ENCODE data around the gene DRGX. TPM values are rescaled to one million over a fixed set of nuclear protein-coding genes. Genes with fewer than 3 reads are reported as not detected.

DRGX gene
- total and polyA plus RNA-seq, 10 of the 15 experiments (the other 5 are each of a cell fraction or from before 2014, with no cell fraction given): not detected

GRCh38 chr10:49409755-49410154 lies 13.9 kb upstream of the DRGX start:
- intact Hi-C loops (cut with micrococcal nuclease; ENCODE audit: unreplicated experiment) (loop anchor here (10.0 kb wide), 1 partner anchor 425 kb away; no protein-coding TSS in a partner anchor), in situ Hi-C loops (cut with MboI) (no loop called here)
- Histone ChIP-seq H3K79me2 (ENCODE audit: control insufficient read depth, insufficient read depth, low read length) (no peaks in the 10 kb centered on the region), H3K9me3 (replicated peaks; ENCODE audit: control insufficient read depth, insufficient read depth, low read length) (no peaks in the 10 kb centered on the region), H3K4me2 (ENCODE audit: control insufficient read depth, insufficient read depth) (no peak overlapping the region), H3K4me1 (ENCODE audit: control insufficient read depth, insufficient read depth, low read length) (no peaks in the 10 kb centered on the region), H4K20me1 (ENCODE audit: control insufficient read depth, insufficient read depth) (no peaks in the 10 kb centered on the region), H2AFZ (ENCODE audit: control insufficient read depth, low read depth, low read length) (no peak overlapping the region), H3K36me3 (ENCODE audit: control insufficient read depth in 2 of 2, insufficient read depth in 2 of 2, low read length in 1 of 2) (no peaks in the 10 kb centered on the region), H3K9ac (ENCODE audit: control insufficient read depth, insufficient read depth, low read length) (no peak overlapping the region), H3K27me3 (replicated peaks in 1 of 2; ENCODE audit: control insufficient read depth in 2 of 2, insufficient read depth in 2 of 2, low read length in 1 of 2) (peaks cover 0 to 1% of the 10 kb centered on the region in 2 experiments; a peak in 1 of 4 replicates), H3K27ac (ENCODE audit: control insufficient read depth, insufficient read depth) (no peak overlapping the region), H3K4me3 (no peak overlapping the region)
- RAD21 ChIA-PET (ENCODE audit: unreplicated experiment): interaction anchor here (0.8 to 3.7 kb wide), 3 partner anchors 101 to 753 kb away, joined by 3 to 55 read pairs (median 18); no protein-coding TSS in a partner anchor
- FAIRE-seq (no peak), ATAC-seq (no peak), DNase-seq (ENCODE audit: low read depth, low spot score) (no peak)
- 73% methylated on average over 4 of the region's 4 CpGs for WGBS (ENCODE audit: insufficient coverage, insufficient replicate concordance, low lambda C conversion rate, missing lambda C conversion rate)
- TF ChIP-seq POLR2AphosphoS2 (IDR thresholded peaks at IDR 0.05; ENCODE audit: low read depth, low read length) (no peak), POU2F2 (IDR thresholded peaks at IDR 0.05; ENCODE audit: borderline replicate concordance, low read depth, low read length) (no peak), ZZZ3 (IDR thresholded peaks at IDR 0.05; ENCODE audit: control insufficient read depth, insufficient read length, low read depth) (no peak), IRF3 (IDR thresholded peaks at IDR 0.05) (no peak), HDGF (IDR thresholded peaks at IDR 0.05) (no peak), ATF3 (IDR thresholded peaks at IDR 0.05; ENCODE audit: borderline replicate concordance, extremely low read depth, low read depth, low read length) (no peak), IKZF2 (IDR thresholded peaks at IDR 0.05) (no peak), CBX3 (IDR thresholded peaks at IDR 0.05; ENCODE audit: borderline replicate concordance, low read depth) (no peak), HSF1 (IDR thresholded peaks at IDR 0.05; ENCODE audit: low read depth, low read length) (no peak), RELA (IDR thresholded peaks at IDR 0.05; ENCODE audit: borderline replicate concordance, partially characterized antibody) (no peak), BCL11A (IDR thresholded peaks at IDR 0.05; ENCODE audit: low read depth, low read length) (no peak), IRF4 (IDR thresholded peaks at IDR 0.05; ENCODE audit: low read depth, low read length) (no peak), NFYB (IDR thresholded peaks at IDR 0.05; ENCODE audit: insufficient read depth, low read depth, low read length) (no peak), SIN3A (IDR thresholded peaks at IDR 0.05; ENCODE audit: low read depth, low read length) (no peak), PAX8 (IDR thresholded peaks at IDR 0.05) (no peak), MLLT1 (IDR thresholded peaks at IDR 0.05) (no peak), STAT3 (IDR thresholded peaks at IDR 0.05; ENCODE audit: low read depth, low read length) (no peak), ZNF207 (IDR thresholded peaks at IDR 0.05; ENCODE audit: borderline replicate concordance) (no peak)
- POLR2A ChIA-PET: no interaction called here
- SMC1A ChIA-PET (ENCODE audit: uncharacterized antibody, unreplicated experiment): interaction anchor here (2.8 to 4.2 kb wide), 2 partner anchors 102 to 751 kb away, joined by 11 to 61 read pairs; no protein-coding TSS in a partner anchor
- CTCF ChIA-PET: interaction anchor here (0.7 to 9.6 kb wide), 5 partner anchors 92 to 753 kb away, joined by 3 to 190 read pairs (median 3); no protein-coding TSS in a partner anchor
- BruUV-seq (replicated peaks): no TSS peak

All from GM12878 (cell line).